ENCODE measurements around the gene TBC1D22A.

- TF ChIP-seq CTCF (optimal IDR thresholded peaks at IDR 0.05 in 1 of 3, IDR thresholded peaks at IDR 0.05 in 1 of 3, conservative IDR thresholded peaks at IDR 0.05 in 1 of 3; ENCODE audit: extremely low read depth in 1 of 3, insufficient read depth in 2 of 3, low read length in 3 of 3) (no peak), EZH2 (IDR thresholded peaks at IDR 0.05; ENCODE audit: low read length) (no peak)
Measured at GRCh38 chr22:46801331-46801811, 38.9 kb downstream of the TBC1D22A start.

Data from keratinocyte (primary cell).